Measurements from ENCODE around the gene DPP7. TPM values are rescaled to one million over a fixed set of nuclear protein-coding genes. Genes with fewer than 3 reads are reported as not detected.

DPP7 gene
- total RNA-seq, 2 experiments from 2014 or later = 222 to 227 TPM

- peaks cover 42% of the 10 kb centered on the region for H3K4me1 Mint-ChIP-seq (ENCODE audit: low read depth)
- H3K36me3 Mint-ChIP-seq (ENCODE audit: low read depth) = peaks cover 18% of the 10 kb centered on the region
- POLR2A ChIA-PET = interaction anchor here (1.1 to 1.2 kb wide), 2 partner anchors 14 to 49 kb away, joined by 3 read pairs; no protein-coding TSS in a partner anchor
- CTCF ChIA-PET = interaction anchor here (1.2 to 3.2 kb wide), 5 partner anchors 11 to 56 kb away, joined by 3 to 13 read pairs (median 4); partner anchors contain the start of gene ABCA2
- no peaks in the 10 kb centered on the region for H3K9me3 Mint-ChIP-seq
- H3K4me3 Mint-ChIP-seq = no peak overlapping the region
- intact Hi-C loops (cut with micrococcal nuclease) = no loop called here
- ATAC-seq (no peak), DNase-seq (no peak)
- H3K27ac Mint-ChIP-seq = no peak overlapping the region
- TF ChIP-seq CTCF (IDR thresholded peaks at IDR 0.05) = no peak
- H3K27me3 Mint-ChIP-seq = no peaks in the 10 kb centered on the region
Observed at GRCh38 chr9:137084526-137084925, 30.0 kb downstream of the DPP7 start.

- ATAC-seq (no peak), DNase-seq (peak; percentile 49)
- Mint-ChIP-seq H3K4me1 (ENCODE audit: low read depth) (peaks cover 35% of the 10 kb centered on the region), H3K27ac (peak overlapping the region; percentile 38), H3K9me3 (no peaks in the 10 kb centered on the region), H3K36me3 (ENCODE audit: low read depth) (peaks cover 16% of the 10 kb centered on the region), H3K27me3 (no peaks in the 10 kb centered on the region), H3K4me3 (no peak overlapping the region)
- intact Hi-C loops (cut with micrococcal nuclease) = no loop called here
- POLR2A ChIA-PET = interaction anchor here (0.6 to 1.1 kb wide), 2 partner anchors 13 to 14 kb away, joined by 3 read pairs; no protein-coding TSS in a partner anchor
- TF ChIP-seq CTCF (IDR thresholded peaks at IDR 0.05) = no peak
- CTCF ChIA-PET = interaction anchor here (0.6 to 1.2 kb wide), 2 partner anchors 20 to 153 kb away, joined by 4 read pairs; no protein-coding TSS in a partner anchor
Observed at GRCh38 chr9:137083394-137084004, 31.0 kb downstream of the DPP7 start.

GRCh38 chr9:137082925-137083290 is 31.6 kb downstream of the DPP7 start:
- POLR2A ChIA-PET = interaction anchor here (0.6 kb wide), 1 partner anchor 13 kb away, joined by 3 read pairs; no protein-coding TSS in a partner anchor
- H3K27me3 Mint-ChIP-seq = no peaks in the 10 kb centered on the region
- H3K27ac Mint-ChIP-seq = no peak overlapping the region
- intact Hi-C loops (cut with micrococcal nuclease) = no loop called here
- peaks cover 29% of the 10 kb centered on the region for H3K4me1 Mint-ChIP-seq (ENCODE audit: low read depth)
- DNase-seq (no peak), ATAC-seq (no peak)
- no peak overlapping the region for H3K4me3 Mint-ChIP-seq
- H3K36me3 Mint-ChIP-seq (ENCODE audit: low read depth) = peaks cover 19% of the 10 kb centered on the region
- no peak for TF ChIP-seq CTCF (IDR thresholded peaks at IDR 0.05)
- no peaks in the 10 kb centered on the region for H3K9me3 Mint-ChIP-seq
- CTCF ChIA-PET = no interaction called here

- no peak for DNase-seq
- Mint-ChIP-seq H3K27me3 (no peaks in the 10 kb centered on the region), H3K4me1 (ENCODE audit: low read depth) (peaks cover 26% of the 10 kb centered on the region), H3K4me3 (no peak overlapping the region), H3K27ac (no peak overlapping the region), H3K9me3 (no peaks in the 10 kb centered on the region), H3K36me3 (ENCODE audit: low read depth) (peaks cover 19% of the 10 kb centered on the region)
- ChIA-PET POLR2A (interaction anchor here (0.6 kb wide), 1 partner anchor 56 kb away, joined by 3 read pairs; no protein-coding TSS in a partner anchor), CTCF (interaction anchor here (1.9 to 2.8 kb wide), 2 partner anchors 13 to 19 kb away, joined by 7 to 12 read pairs; partner anchors contain the start of gene SAPCD2)
- no peak for ATAC-seq
- intact Hi-C loops (cut with micrococcal nuclease) = no loop called here
- TF ChIP-seq CTCF (IDR thresholded peaks at IDR 0.05) = no peak
Observed at GRCh38 chr9:137082222-137082924, 32.2 kb downstream of the DPP7 start.

Measured in activated CD8-positive, alpha-beta T cell treated with anti-CD3 and anti-CD28 coated beads for 36 hours (primary cell).